ENCODE measurements around the gene SCN3B. TPM values are rescaled to one million over a fixed set of nuclear protein-coding genes. Genes with fewer than 3 reads are reported as not detected.

SCN3B gene
- 4.1 TPM for total RNA-seq

GRCh38 chr11:123654566-123655081 is at the start of gene SCN3B:
TSS of gene SCN3B (minus strand) at chr11:123654624. CDS start at chr11:123653801, 823 bp downstream.

Other genes with a start within 250 kb of the SCN3B start
- gene GRAMD1B, start 224.4 kb downstream of the SCN3B start, total RNA-seq = 21.3 TPM
- 12.0 TPM for gene ZNF202, start 87.0 kb upstream of the SCN3B start, total RNA-seq
- gene OR6X1, start 99.9 kb upstream of the SCN3B start, total RNA-seq = not detected
- gene OR6M1, start 151.7 kb upstream of the SCN3B start, total RNA-seq = not detected
- not detected for gene TMEM225, start 231.0 kb upstream of the SCN3B start, total RNA-seq
- gene OR8D4, start 247.5 kb upstream of the SCN3B start, total RNA-seq = not detected